Testis (tissue), 2 donors: Measurements from ENCODE around the gene PDE4C.

Source experiments
- CTCF ChIP-seq, 3 experiments: fragments of 450-650 bp in 2 of 3; fragments of 200-600 bp in 1 of 3; sonication (generic) in 1 of 3; IDR thresholded peaks; one replicate each; pipeline ENCODE4 v1.5.1; 2016 to 2019; ENCODE audit warnings: antibody characterized with exemption in 3 of 3, mild to moderate bottlenecking in 2 of 3, moderate library complexity in 1 of 3
- POLR2A ChIP-seq: fragments of 450-650 bp; IDR thresholded peaks from one replicate; pipeline ENCODE4 v1.6.1; 2017; ENCODE audit warnings: antibody characterized with exemption, mild to moderate bottlenecking, moderate library complexity

GRCh38 chr19:18225702-18226468 lies at the start of gene PDE4C:
- TF ChIP-seq CTCF (IDR thresholded peaks at IDR 0.05) (no peak), POLR2A (no peak)
